Sigmoid colon (tissue), 4 donors: ENCODE results near the gene ABCF1.
"Not testable (repeated sequence)": the region's sequence is repeated elsewhere in the genome, so short reads cannot be mapped to it uniquely, and the experiment has no call there.

Experiments used
- CTCF ChIP-seq, 4 experiments: fragments of 450-650 bp in 3 of 4; fragments of 200-600 bp in 1 of 4; IDR thresholded peaks; one replicate each; pipeline ENCODE4 v1.5.1; 2016 to 2019; ENCODE audit warnings: antibody characterized with exemption in 4 of 4, mild to moderate bottlenecking in 3 of 4, moderate library complexity in 2 of 4
- POLR2AphosphoS5 ChIP-seq, 4 donors: sonication (generic); formaldehyde crosslinking; IDR thresholded peaks; one replicate each; pipeline ENCODE4 v1.6.1; 2017; ENCODE audit warnings: antibody characterized with exemption in 4 of 4

- not testable (repeated sequence) for TF ChIP-seq POLR2AphosphoS5, CTCF (IDR thresholded peaks at IDR 0.05)
These were observed 44.8 kb upstream of the ABCF1 start for GRCh38 chr6:30526444-30526843.
